GM12864 (cell line): Measurements from ENCODE around the gene GDF9.

Source experiments
- DNase-seq: peaks from one replicate; pipeline ENCODE4 v3.0.0-alpha.2; 2011; ENCODE audit warnings: low read depth
- H3K4me3 ChIP-seq: 2 replicates; pipeline ENCODE4 v1.5.1; 2011; ENCODE audit warnings: mild to moderate bottlenecking, low read depth, low read length, control low read depth
- CTCF ChIP-seq: IDR thresholded peaks from 2 replicates; pipeline ENCODE4 v1.5.1; 2011; ENCODE audit warnings: low read depth, mild to moderate bottlenecking, moderate library complexity, low read length, control low read depth, inconsistent platforms; ENCODE audit errors: missing control alignments

Gene GDF9

DNA sequence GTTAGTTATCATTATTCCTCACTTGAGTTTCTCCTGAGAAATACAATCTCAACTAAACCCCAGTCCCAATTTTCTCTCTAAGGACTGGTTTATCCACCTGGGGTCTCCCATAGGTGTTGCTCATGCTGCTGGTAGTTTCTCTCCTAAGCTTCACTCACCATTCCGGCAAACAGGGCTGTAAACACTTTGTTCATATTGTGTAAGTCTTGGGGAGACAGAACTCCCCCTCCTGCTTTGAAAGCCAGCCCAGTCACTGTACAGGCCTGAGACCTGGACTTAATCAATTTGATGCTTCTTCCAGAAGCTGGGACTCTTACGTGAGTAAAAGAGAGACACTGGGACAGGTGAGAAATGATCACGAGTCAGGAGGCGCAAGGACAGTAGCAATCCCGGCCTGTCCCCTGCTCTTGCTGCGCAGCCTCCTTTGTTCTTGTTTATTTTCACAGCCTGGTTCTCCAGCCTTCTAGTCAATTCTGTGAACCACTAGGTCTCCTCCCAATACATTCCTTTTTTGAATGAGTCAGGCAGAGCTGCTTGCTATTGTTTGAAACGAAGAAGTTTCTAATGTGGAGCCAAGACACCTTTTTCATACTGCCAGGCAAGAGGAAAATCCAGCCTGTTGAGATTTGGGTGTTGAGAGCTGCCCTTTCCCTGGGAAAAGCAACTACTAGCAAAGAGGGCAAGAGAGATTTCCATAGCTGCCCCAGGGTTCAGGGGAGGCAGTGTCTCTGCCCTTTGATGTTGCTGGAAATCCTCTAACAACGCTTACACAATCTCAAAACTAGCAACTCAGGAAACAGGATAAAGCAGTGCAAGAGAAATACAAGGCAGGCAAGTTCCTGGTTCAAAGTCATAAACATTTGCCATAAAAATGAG, 26.6 kb downstream of the GDF9 start:
- no peak overlapping the region for H3K4me3 ChIP-seq
- no peak for DNase-seq
- TF ChIP-seq CTCF, result no peak

- no peak overlapping the region for H3K4me3 ChIP-seq
- TF ChIP-seq CTCF, result no peak
- DNase-seq, result no peak
Observed at GRCh38 chr5:132838516-132839282, 27.6 kb downstream of the GDF9 start.

DNA sequence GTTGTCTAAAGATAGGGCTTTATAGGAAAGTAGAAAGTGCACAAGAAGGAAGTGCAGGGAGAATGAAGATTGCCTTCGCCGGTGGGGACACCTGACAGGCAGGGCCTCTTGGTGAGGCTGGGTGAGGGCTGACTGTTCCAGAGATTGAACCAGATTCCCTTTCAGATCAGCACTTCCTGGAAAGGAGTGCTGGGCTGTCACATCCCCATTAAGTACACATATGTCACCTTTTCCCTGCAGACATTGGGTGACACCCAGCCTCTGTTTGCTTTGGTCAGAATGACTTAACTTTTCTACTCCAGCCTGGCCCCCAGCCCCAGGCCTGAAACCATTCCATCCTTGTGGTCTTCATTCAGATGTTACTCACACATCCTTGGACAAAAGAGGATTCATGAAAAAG, 28.4 kb downstream of the GDF9 start:
- no peak for TF ChIP-seq CTCF
- DNase-seq, result no peak
- no peak overlapping the region for H3K4me3 ChIP-seq

GRCh38 chr5:132836852-132837251, 29.4 kb downstream of the GDF9 start:
- no peak overlapping the region for H3K4me3 ChIP-seq
- TF ChIP-seq CTCF, result no peak
- DNase-seq, result no peak

DNA sequence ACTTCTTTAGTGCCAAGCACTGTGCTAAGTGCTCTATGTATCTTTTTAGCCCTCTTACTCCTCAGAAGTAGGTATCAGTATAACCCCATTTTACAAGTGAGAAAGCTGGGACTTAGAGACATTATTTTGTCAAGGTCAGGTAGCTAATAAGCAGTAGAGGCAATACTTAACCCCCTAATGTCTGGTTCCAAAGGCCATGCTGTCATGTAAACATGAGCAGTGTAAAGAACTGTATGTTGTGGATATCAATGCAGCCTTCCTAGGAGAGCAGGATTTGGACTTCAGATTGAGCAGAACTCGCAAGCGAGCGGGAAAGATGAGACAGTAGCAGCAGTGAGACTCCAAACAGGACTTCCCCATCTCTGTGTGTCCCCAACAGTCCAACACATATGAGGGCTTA, 32.2 kb downstream of the GDF9 start:
- no peak for DNase-seq
- TF ChIP-seq CTCF, result no peak
- H3K4me3 ChIP-seq, result no peak overlapping the region

GRCh38 chr5:132832612-132833011, 33.7 kb downstream of the GDF9 start:
- no peak overlapping the region for H3K4me3 ChIP-seq
- peak; percentile 22 for DNase-seq
- TF ChIP-seq CTCF, result no peak
